ENCODE results near the gene ADAMTSL4. TPM values are rescaled to one million over a fixed set of nuclear protein-coding genes. Genes with fewer than 3 reads are reported as not detected.
A peak's percentile ranks its signal among the peaks of the same experiment; 100 is the strongest.

Gene ADAMTSL4
- total RNA-seq, 1 donor: 5.4 TPM

- Histone ChIP-seq H3K4me3 (ENCODE audit: insufficient read depth, low read length) (peak overlapping the region; percentile 72), H3K36me3 (ENCODE audit: insufficient read depth, low read length) (peaks cover 1% of the 10 kb centered on the region), H3K4me1 (ENCODE audit: insufficient read depth, low read length) (peaks cover 28% of the 10 kb centered on the region), H2AFZ (ENCODE audit: low read length) (no peak overlapping the region), H3K79me2 (ENCODE audit: insufficient read depth, low read length) (no peaks in the 10 kb centered on the region), H3K27ac (ENCODE audit: low read depth, low read length) (peak overlapping the region; percentile 54), H3K9me3 (ENCODE audit: low read depth, low read length) (no peaks in the 10 kb centered on the region), H3K4me2 (ENCODE audit: insufficient read depth, low read length) (peak overlapping the region; percentile 81), H3K27me3 (ENCODE audit: insufficient read depth, low read length) (no peaks in the 10 kb centered on the region), H4K20me1 (ENCODE audit: insufficient read depth, low read length) (no peaks in the 10 kb centered on the region)
- no peak for TF ChIP-seq CTCF (IDR thresholded peaks at IDR 0.05; ENCODE audit: extremely low read depth, low read depth, low read length)
- peak; percentile 86 for DNase-seq (ENCODE audit: insufficient read length, low spot score, missing footprints)
Observed at GRCh38 chr1:150550222-150551050, 1.2 kb downstream of the ADAMTSL4 start.

- no peaks in the 10 kb centered on the region for H3K27me3 ChIP-seq (ENCODE audit: insufficient read depth, low read length)
- peak overlapping the region; percentile 54 for H3K27ac ChIP-seq (ENCODE audit: low read depth, low read length)
- no peak overlapping the region for H2AFZ ChIP-seq (ENCODE audit: low read length)
- H4K20me1 ChIP-seq (ENCODE audit: insufficient read depth, low read length): no peaks in the 10 kb centered on the region
- H3K4me2 ChIP-seq (ENCODE audit: insufficient read depth, low read length): no peak overlapping the region
- H3K36me3 ChIP-seq (ENCODE audit: insufficient read depth, low read length): peaks cover 7% of the 10 kb centered on the region
- no peak for TF ChIP-seq CTCF (IDR thresholded peaks at IDR 0.05; ENCODE audit: extremely low read depth, low read depth, low read length)
- H3K9me3 ChIP-seq (ENCODE audit: low read depth, low read length): no peaks in the 10 kb centered on the region
- no peak overlapping the region for H3K4me3 ChIP-seq (ENCODE audit: insufficient read depth, low read length)
- peaks cover 28% of the 10 kb centered on the region for H3K4me1 ChIP-seq (ENCODE audit: insufficient read depth, low read length)
- H3K79me2 ChIP-seq (ENCODE audit: insufficient read depth, low read length): no peaks in the 10 kb centered on the region
- peak; percentile 96 for DNase-seq (ENCODE audit: insufficient read length, low spot score, missing footprints)
Observed at GRCh38 chr1:150551051-150551783, 2.0 kb downstream of the ADAMTSL4 start.

GRCh38 chr1:150551784-150552127 lies 2.5 kb downstream of the ADAMTSL4 start:
- Histone ChIP-seq H3K4me2 (ENCODE audit: insufficient read depth, low read length) (no peak overlapping the region), H3K27me3 (ENCODE audit: insufficient read depth, low read length) (no peaks in the 10 kb centered on the region), H3K79me2 (ENCODE audit: insufficient read depth, low read length) (no peaks in the 10 kb centered on the region), H3K9me3 (ENCODE audit: low read depth, low read length) (no peaks in the 10 kb centered on the region), H4K20me1 (ENCODE audit: insufficient read depth, low read length) (no peaks in the 10 kb centered on the region), H2AFZ (ENCODE audit: low read length) (no peak overlapping the region), H3K27ac (ENCODE audit: low read depth, low read length) (peak overlapping the region; percentile 54), H3K4me3 (ENCODE audit: insufficient read depth, low read length) (no peak overlapping the region), H3K4me1 (ENCODE audit: insufficient read depth, low read length) (peaks cover 28% of the 10 kb centered on the region), H3K36me3 (ENCODE audit: insufficient read depth, low read length) (peaks cover 7% of the 10 kb centered on the region)
- no peak for TF ChIP-seq CTCF (IDR thresholded peaks at IDR 0.05; ENCODE audit: extremely low read depth, low read depth, low read length)
- peak; percentile 41 for DNase-seq (ENCODE audit: insufficient read length, low spot score, missing footprints)

All from osteoblast (primary cell).